Gastroesophageal sphincter (tissue), 4 donors: Measurements from ENCODE around the gene MGA. TPM values are rescaled to one million over a fixed set of nuclear protein-coding genes. Genes with fewer than 3 reads are reported as not detected.
"Not testable (repeated sequence)": the region's sequence is repeated elsewhere in the genome, so short reads cannot be mapped to it uniquely, and the experiment has no call there.

Experiments used
- ATAC-seq: fragments of 150-250 bp; one replicate; pipeline ENCODE4 v1.9.1; 2016; ENCODE audit warnings: mild to moderate bottlenecking, moderate library complexity
- H3K27ac ChIP-seq, 4 donors: fragments of 200-600 bp; sonication (generic) in 3 of 4; 1 replicate in 3 of 4; 2 replicates in 1 of 4; pipeline ENCODE4 v1.5.1; 2016 to 2019
- H3K27me3 ChIP-seq: fragments of 200-600 bp; sonication (generic); one replicate; pipeline ENCODE4 v1.5.1; 2019
- H3K36me3 ChIP-seq, 2 donors: fragments of 200-600 bp; sonication (generic); one replicate each; pipeline ENCODE4 v1.5.1; 2019; ENCODE audit warnings: control low read depth in 1 of 2
- H3K4me1 ChIP-seq, 3 donors: fragments of 200-600 bp; sonication (generic); 1 replicate in 2 of 3; 2 replicates in 1 of 3; pipeline ENCODE4 v1.5.1; 2016 to 2019; ENCODE audit warnings: control low read depth in 2 of 3
- H3K4me3 ChIP-seq, 2 donors: fragments of 200-600 bp; sonication (generic); one replicate each; pipeline ENCODE4 v1.5.1; 2019; ENCODE audit warnings: mild to moderate bottlenecking in 1 of 2, moderate library complexity in 1 of 2
- H3K9me3 ChIP-seq, 3 donors: fragments of 200-600 bp; sonication (generic); one replicate each; pipeline ENCODE4 v1.5.1; 2017 to 2019; ENCODE audit warnings: control low read depth in 2 of 3
- EP300 ChIP-seq: sonication (generic); formaldehyde crosslinking; IDR thresholded peaks from one replicate; pipeline ENCODE4 v1.6.1; 2017; ENCODE audit warnings: antibody characterized with exemption, mild to moderate bottlenecking
- POLR2A ChIP-seq, 2 donors: fragments of 450-650 bp; IDR thresholded peaks; one replicate each; pipeline ENCODE4 v1.6.1; 2017; ENCODE audit warnings: antibody characterized with exemption in 2 of 2, mild to moderate bottlenecking in 2 of 2, moderate library complexity in 1 of 2
- POLR2AphosphoS5 ChIP-seq: sonication (generic); formaldehyde crosslinking; IDR thresholded peaks from one replicate; pipeline ENCODE4 v1.6.1; 2017; ENCODE audit warnings: antibody characterized with exemption
- WGBS, 2 donors: methylation state at CpG; one replicate each; pipeline ENCODE4 v1.1.5; 2018; ENCODE audit warnings: low coverage in 1 of 2; 5-methylcytosine and 5-hydroxymethylcytosine counted together
- total RNA-seq, 4 donors: library from RNA; depleted of rRNA; stranded (reverse); fragments of >200 nt; gene quantifications; one replicate each; pipeline ENCODE4 v1.1.0, GENCODE V29; 2016
- TF ChIP-seq, protein P1 (sequence below), 4 experiments: fragments of 200-600 bp in 2 of 4; fragments of 450-650 bp in 2 of 4; sonication (generic) in 1 of 4; IDR thresholded peaks; one replicate each; pipeline ENCODE4 v1.5.1; 2017 to 2019; ENCODE audit warnings: antibody characterized with exemption in 4 of 4, mild to moderate bottlenecking in 2 of 4, moderate library complexity in 2 of 4

Gene MGA
- total RNA-seq, 4 donors from 2014 or later: 29.4 to 59.2 (median 44.9) TPM

DNA sequence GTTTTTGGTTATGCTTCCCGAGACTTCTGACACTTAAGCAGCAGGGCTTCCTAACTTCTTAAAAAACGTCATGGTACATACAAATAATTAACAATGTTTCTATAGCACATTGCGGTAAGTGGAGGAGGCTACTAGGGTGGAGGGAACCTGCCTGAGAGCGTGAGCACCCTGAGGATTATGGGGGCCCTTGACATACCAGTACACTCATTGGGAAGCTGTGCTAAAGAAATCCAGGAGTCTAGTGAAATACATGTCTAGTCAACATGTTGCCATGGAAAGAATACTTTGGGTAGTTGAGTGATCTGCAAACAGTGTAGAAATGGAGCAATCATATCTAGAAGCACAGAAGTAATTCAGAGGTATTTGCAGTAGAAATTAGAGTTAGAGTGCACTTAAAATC, 74.8 kb downstream of the MGA start:
- no peak overlapping the region for H3K27ac ChIP-seq
- H3K9me3 ChIP-seq: no peaks in the 10 kb centered on the region
- no peaks in the 10 kb centered on the region for H3K27me3 ChIP-seq
- H3K4me3 ChIP-seq: no peak overlapping the region
- 80 to 91% methylated on average over 3 to 4 of the region's 4 CpGs for WGBS, 2 donors
- H3K4me1 ChIP-seq: no peaks in the 10 kb centered on the region
- TF ChIP-seq POLR2AphosphoS5: no peak
- no peak for TF ChIP-seq EP300
- TF ChIP-seq, protein P1, sequence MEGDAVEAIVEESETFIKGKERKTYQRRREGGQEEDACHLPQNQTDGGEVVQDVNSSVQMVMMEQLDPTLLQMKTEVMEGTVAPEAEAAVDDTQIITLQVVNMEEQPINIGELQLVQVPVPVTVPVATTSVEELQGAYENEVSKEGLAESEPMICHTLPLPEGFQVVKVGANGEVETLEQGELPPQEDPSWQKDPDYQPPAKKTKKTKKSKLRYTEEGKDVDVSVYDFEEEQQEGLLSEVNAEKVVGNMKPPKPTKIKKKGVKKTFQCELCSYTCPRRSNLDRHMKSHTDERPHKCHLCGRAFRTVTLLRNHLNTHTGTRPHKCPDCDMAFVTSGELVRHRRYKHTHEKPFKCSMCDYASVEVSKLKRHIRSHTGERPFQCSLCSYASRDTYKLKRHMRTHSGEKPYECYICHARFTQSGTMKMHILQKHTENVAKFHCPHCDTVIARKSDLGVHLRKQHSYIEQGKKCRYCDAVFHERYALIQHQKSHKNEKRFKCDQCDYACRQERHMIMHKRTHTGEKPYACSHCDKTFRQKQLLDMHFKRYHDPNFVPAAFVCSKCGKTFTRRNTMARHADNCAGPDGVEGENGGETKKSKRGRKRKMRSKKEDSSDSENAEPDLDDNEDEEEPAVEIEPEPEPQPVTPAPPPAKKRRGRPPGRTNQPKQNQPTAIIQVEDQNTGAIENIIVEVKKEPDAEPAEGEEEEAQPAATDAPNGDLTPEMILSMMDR (IDR thresholded peaks at IDR 0.05): no peak
- no peak for TF ChIP-seq POLR2A (IDR thresholded peaks at IDR 0.05)
- H3K36me3 ChIP-seq: peaks cover 4 to 89% of the 10 kb centered on the region in 2 donors
- ATAC-seq: no peak

DNA sequence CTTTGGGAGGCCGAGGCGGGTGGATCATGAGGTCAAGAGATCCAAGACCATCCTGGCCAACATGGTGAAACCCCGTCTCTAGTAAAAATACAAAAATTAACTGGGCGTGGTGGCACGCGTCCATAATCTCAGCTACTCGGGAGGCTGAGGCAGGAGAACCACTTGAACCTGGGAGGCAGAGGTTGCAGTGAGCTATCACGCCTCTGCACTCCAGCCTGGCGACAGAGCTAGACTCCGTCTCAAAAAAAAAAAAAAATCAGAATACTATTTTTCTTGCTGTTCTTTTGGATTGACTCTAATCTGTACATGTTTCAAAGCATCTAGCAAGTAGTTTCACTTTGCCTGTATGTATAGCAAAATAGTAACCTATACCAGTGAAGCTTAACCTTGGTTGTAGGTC, 75.3 kb downstream of the MGA start:
- peaks cover 4 to 85% of the 10 kb centered on the region in 2 donors for H3K36me3 ChIP-seq
- not testable (repeated sequence) for ATAC-seq, H3K4me3 ChIP-seq, H3K9me3 ChIP-seq, H3K27ac ChIP-seq, H3K27me3 ChIP-seq, H3K4me1 ChIP-seq
- WGBS, 2 donors: 88 to 98% methylated on average over 7 to 9 of the region's 10 CpGs

DNA sequence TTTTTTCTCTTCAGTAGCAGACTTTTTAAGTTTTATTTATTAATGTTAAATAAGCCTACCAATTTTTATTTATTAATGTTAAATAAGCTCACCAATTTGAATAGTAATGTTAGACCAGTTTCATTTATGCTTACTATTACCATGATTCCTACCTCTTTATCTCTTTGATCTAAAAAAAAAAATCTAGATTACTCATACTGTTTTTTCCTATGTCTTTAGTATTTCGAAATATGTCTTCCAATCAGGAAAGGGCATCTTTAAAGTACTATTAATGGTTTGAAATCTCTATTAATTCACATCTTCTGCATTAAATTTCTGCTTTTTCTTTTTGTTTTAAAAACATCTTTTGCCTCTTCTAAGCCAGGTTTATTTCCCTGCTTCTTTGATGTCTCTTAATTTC, 86.6 kb downstream of the MGA start:
- no peak for ATAC-seq
- H3K36me3 ChIP-seq: peaks cover 3 to 66% of the 10 kb centered on the region in 2 donors

DNA sequence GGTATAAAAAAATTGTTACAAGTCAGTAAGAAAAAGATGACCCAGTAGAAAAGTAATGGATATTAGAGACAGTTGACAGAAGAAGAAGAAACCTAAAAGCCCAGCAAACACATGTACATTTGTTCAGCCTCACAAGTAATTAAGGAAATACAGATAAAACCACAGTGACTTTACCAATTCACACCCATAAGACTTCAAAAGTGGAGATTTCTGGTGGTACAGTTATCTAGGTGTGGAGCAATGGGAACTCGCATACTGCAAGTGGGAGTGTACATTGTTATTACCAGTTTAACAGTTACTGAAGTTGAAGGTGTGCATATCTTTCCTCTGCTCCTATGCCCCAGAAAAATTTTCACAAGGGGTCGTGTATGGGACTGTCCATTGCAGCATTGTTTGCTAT, 96.0 kb downstream of the MGA start:
- Histone ChIP-seq H3K9me3 (no peaks in the 10 kb centered on the region), H3K27me3 (no peaks in the 10 kb centered on the region), H3K4me3 (no peak overlapping the region), H3K4me1 (peaks cover 0 to 5% (median 0%) of the 10 kb centered on the region in 3 donors), H3K36me3 (peaks cover 0 to 47% of the 10 kb centered on the region in 2 donors), H3K27ac (no peak overlapping the region)
- ATAC-seq: no peak
- no peak for TF ChIP-seq EP300
- no peak for TF ChIP-seq POLR2AphosphoS5
- TF ChIP-seq, protein P1 (IDR thresholded peaks at IDR 0.05): no peak
- TF ChIP-seq POLR2A (IDR thresholded peaks at IDR 0.05): no peak
- 83 to 87% methylated on average over 2 of the region's 2 CpGs for WGBS, 2 donors

More for the DNA sequence above, 86.6 kb downstream of the MGA start:
- H3K9me3 ChIP-seq: no peaks in the 10 kb centered on the region
- no peak for TF ChIP-seq EP300
- TF ChIP-seq, protein P1 (IDR thresholded peaks at IDR 0.05): no peak
- TF ChIP-seq POLR2AphosphoS5: no peak
- TF ChIP-seq POLR2A (IDR thresholded peaks at IDR 0.05): no peak
- H3K4me3 ChIP-seq: no peak overlapping the region
- H3K4me1 ChIP-seq: no peaks in the 10 kb centered on the region
- no peaks in the 10 kb centered on the region for H3K27me3 ChIP-seq
- H3K27ac ChIP-seq: no peak overlapping the region
- WGBS, 2 donors: 81 to 92% methylated on average over 1 of the region's 1 CpG

DNA sequence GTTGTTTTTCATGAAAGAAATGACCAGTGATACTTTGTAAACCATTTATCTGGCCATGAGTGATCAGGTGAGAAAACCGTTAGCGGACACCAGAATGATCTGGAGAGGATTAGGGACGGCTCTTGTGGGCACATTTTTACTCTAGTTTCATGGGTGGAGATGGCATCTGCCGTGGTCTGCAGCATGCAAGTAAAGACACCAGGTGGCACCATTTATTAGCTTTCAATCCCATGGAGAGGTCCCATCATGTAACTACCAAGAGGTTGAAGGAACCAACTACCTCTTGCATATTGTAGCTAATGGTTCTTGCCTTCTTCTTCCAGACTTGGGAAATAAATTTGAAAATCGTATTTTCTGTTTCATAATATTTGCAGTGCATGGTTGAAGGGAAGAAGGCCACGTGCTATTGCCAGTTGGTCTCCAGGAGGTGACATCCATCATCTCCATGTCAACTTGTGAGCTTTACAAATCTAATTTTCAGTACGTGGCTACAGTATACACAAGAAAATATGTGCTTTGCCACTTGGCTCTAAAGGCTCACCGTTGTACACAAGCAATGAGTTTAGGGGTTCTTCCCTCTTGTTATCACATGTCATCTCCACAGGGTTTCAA, 112.6 kb downstream of the MGA start:
- peak; percentile 15 for ATAC-seq
- H3K36me3 ChIP-seq: peaks cover 0 to 7% of the 10 kb centered on the region in 2 donors
- no peak overlapping the region for H3K4me3 ChIP-seq
- peak overlapping the region; percentile 57 to 92 (median 90) for H3K27ac ChIP-seq
- peaks cover 12 to 48% (median 22%) of the 10 kb centered on the region in 3 donors for H3K4me1 ChIP-seq
- no peak for TF ChIP-seq EP300
- TF ChIP-seq, protein P1 (IDR thresholded peaks at IDR 0.05): peak; percentile 63 to 84 (median 81)
- no peaks in the 10 kb centered on the region for H3K9me3 ChIP-seq
- H3K27me3 ChIP-seq: no peaks in the 10 kb centered on the region
- WGBS, 2 donors: 47 to 50% methylated on average over 7 to 8 of the region's 8 CpGs
